Muscle layer of colon (tissue), 2 donors: ENCODE measurements around the gene ALX3.
"Not testable (repeated sequence)": the region's sequence is repeated elsewhere in the genome, so short reads cannot be mapped to it uniquely, and the experiment has no call there.

Experiments used
- H3K27ac ChIP-seq: one replicate; pipeline ENCODE4 v1.7.0; 2013; ENCODE audit warnings: low read depth, mild to moderate bottlenecking, low read length, moderate library complexity
- H3K27me3 ChIP-seq, 2 donors: one replicate each; pipeline ENCODE4 v1.7.0; 2013; ENCODE audit warnings: low read length in 2 of 2, mild to moderate bottlenecking in 2 of 2; ENCODE audit not compliant: insufficient read depth in 2 of 2, control insufficient read depth in 1 of 2
- H3K36me3 ChIP-seq: one replicate; pipeline ENCODE4 v1.7.0; 2013; ENCODE audit warnings: mild to moderate bottlenecking, low read length; ENCODE audit not compliant: insufficient read depth
- H3K4me1 ChIP-seq: one replicate; pipeline ENCODE4 v1.7.0; 2013; ENCODE audit warnings: mild to moderate bottlenecking, low read length; ENCODE audit not compliant: insufficient read depth
- H3K4me3 ChIP-seq, 2 donors: one replicate each; pipeline ENCODE4 v1.7.0; 2013; ENCODE audit warnings: low read length in 2 of 2, low read depth in 1 of 2, mild to moderate bottlenecking in 1 of 2, moderate library complexity in 1 of 2
- H3K9ac ChIP-seq: one replicate; pipeline ENCODE4 v1.7.0; 2013; ENCODE audit warnings: low read length
- H3K9me3 ChIP-seq: one replicate; pipeline ENCODE4 v1.7.0; 2013; ENCODE audit warnings: mild to moderate bottlenecking, low read length
- donor health status: abdominal sarcoma.
- donor health status: Adenocarcinoma of cecum.

Gene ALX3

GRCh38 chr1:110034451-110035235, 35.8 kb downstream of the ALX3 start, which contains the start of gene STRIP1:
Gene STRIP1 (plus strand): TSS chr1:110034624. CDS start chr1:110034638, 14 bp downstream.
- Histone ChIP-seq H3K27ac (peak within 1 kb of the TSS; percentile 95), H3K4me3 (peak within 1 kb of the TSS; percentile 68 to 98), H3K27me3 (no peaks in the 10 kb centered on the region), H3K4me1 (peaks cover 18% of the 10 kb centered on the region), H3K9ac (peak within 1 kb of the TSS; percentile 62), H3K9me3 (no peaks in the 10 kb centered on the region), H3K36me3 (peaks cover 16% of the 10 kb centered on the region)

DNA sequence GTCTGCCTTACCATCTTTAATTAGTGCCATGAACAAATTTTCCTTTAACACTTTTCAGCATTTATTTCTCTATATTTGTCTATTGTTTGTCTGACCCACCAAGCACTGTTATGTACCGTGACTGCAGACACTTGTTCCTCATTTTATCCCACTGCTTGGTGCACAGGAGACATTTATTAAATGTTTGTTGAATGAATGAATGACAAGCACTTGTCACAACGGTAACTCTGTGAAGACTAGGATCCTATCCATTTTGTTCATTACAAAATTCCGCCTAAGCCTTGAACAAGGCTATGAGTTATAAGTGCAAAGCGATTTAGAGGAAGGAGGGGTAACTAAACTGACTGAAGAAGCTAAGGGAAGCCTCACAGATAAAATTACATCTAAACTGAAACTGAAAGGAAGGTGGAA, 36.4 kb downstream of the ALX3 start:
- Histone ChIP-seq H3K27ac (peak overlapping the region; percentile 67), H3K9ac (peak overlapping the region; percentile 30), H3K9me3 (no peaks in the 10 kb centered on the region), H3K4me3 (peak overlapping the region; percentile 49 to 68), H3K27me3 (no peaks in the 10 kb centered on the region), H3K36me3 (peaks cover 10% of the 10 kb centered on the region), H3K4me1 (peaks cover 21% of the 10 kb centered on the region)

- peaks cover 21% of the 10 kb centered on the region for H3K4me1 ChIP-seq
- H3K9ac ChIP-seq = no peak overlapping the region
- no peak overlapping the region for H3K27ac ChIP-seq
- peak overlapping the region in 1 of 2 donors; percentile 68 for H3K4me3 ChIP-seq
- H3K36me3 ChIP-seq = peaks cover 4% of the 10 kb centered on the region
- no peaks in the 10 kb centered on the region for H3K9me3 ChIP-seq
- H3K27me3 ChIP-seq = no peaks in the 10 kb centered on the region
Measured at GRCh38 chr1:110033421-110033820, 37.1 kb downstream of the ALX3 start.

- no peaks in the 10 kb centered on the region for H3K27me3 ChIP-seq
- H3K9me3 ChIP-seq = no peaks in the 10 kb centered on the region
- H3K27ac ChIP-seq = no peak overlapping the region
- H3K9ac ChIP-seq = no peak overlapping the region
- no peaks in the 10 kb centered on the region for H3K36me3 ChIP-seq
- H3K4me3 ChIP-seq = no peak overlapping the region
- H3K4me1 ChIP-seq = peaks cover 21% of the 10 kb centered on the region
Measured at GRCh38 chr1:110032327-110032726, 38.1 kb downstream of the ALX3 start.

- not testable (repeated sequence) for H3K4me3 ChIP-seq, H3K27me3 ChIP-seq, H3K36me3 ChIP-seq, H3K9me3 ChIP-seq, H3K27ac ChIP-seq, H3K9ac ChIP-seq
- H3K4me1 ChIP-seq = peaks cover 19% of the 10 kb centered on the region
Measured at GRCh38 chr1:110030687-110031086, 39.8 kb downstream of the ALX3 start.

DNA sequence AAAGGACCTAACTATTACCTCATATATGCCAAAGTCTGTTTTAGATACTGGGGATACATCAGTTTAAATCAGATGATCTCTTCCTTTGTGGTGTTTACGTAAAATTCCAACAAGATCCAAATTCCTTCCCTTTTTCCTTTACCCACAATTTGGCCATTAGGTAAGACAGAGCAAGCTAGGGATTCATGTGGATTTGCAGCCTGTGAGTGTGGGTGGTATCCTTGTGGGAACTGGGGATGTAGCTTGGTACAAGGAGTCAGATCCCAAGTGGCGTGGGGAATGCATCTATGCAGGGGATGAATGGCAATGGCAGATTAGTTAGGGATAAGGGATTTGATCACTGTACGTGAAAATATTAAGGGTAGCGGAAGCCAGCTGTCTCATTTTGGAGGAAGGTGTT, 45.9 kb downstream of the ALX3 start:
- H3K27ac ChIP-seq = no peak overlapping the region
- peaks cover 3% of the 10 kb centered on the region for H3K4me1 ChIP-seq
- H3K4me3 ChIP-seq = no peak overlapping the region
- no peak overlapping the region for H3K9ac ChIP-seq
- no peaks in the 10 kb centered on the region for H3K27me3 ChIP-seq
- no peaks in the 10 kb centered on the region for H3K9me3 ChIP-seq
- peaks cover 46% of the 10 kb centered on the region for H3K36me3 ChIP-seq

DNA sequence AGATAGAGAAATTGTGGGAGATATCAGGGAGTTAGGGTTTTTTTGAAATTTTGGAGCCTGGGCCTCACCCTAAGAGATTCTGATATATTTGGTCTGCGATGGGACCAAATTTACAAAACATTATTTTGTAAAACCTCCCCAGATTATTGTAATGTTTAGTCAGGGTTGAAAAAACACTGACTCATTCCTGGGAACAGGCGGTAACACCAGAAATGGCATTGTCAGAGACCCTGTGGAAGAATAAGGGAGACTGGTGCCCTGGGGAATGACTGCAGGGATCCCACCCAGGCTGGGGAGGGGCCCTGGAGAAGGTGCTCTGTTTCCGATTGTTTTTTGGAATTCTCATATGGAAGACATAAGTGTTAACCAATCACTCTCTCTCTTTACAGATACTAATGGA, 49.2 kb downstream of the ALX3 start:
- no peak overlapping the region for H3K27ac ChIP-seq
- H3K9me3 ChIP-seq = no peaks in the 10 kb centered on the region
- H3K36me3 ChIP-seq = peaks cover 79% of the 10 kb centered on the region
- no peak overlapping the region for H3K4me3 ChIP-seq
- no peak overlapping the region for H3K9ac ChIP-seq
- H3K27me3 ChIP-seq = no peaks in the 10 kb centered on the region
- H3K4me1 ChIP-seq = no peaks in the 10 kb centered on the region

DNA sequence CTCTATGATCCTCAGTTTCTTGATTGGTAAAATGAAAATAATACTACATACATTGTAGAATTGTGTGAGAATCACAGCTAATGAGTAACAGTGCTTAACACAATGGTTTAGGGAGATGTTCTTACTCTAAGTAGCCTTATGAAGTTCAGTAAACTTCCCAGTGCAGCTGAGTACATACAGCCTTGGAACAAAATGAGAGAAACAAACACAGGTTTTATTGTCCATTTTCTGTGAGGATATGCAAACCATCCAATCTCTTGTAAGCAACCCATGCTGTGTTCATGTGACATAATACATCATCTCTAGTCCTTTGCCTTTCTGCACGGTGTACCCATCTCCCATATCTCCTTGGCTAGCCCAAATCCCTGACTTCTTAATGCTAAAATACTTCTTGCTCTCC, 50.7 kb downstream of the ALX3 start:
- Histone ChIP-seq H3K27me3 (no peaks in the 10 kb centered on the region), H3K27ac (no peak overlapping the region), H3K4me3 (no peak overlapping the region), H3K9me3 (no peaks in the 10 kb centered on the region), H3K36me3 (peaks cover 93% of the 10 kb centered on the region), H3K4me1 (no peaks in the 10 kb centered on the region), H3K9ac (no peak overlapping the region)

DNA sequence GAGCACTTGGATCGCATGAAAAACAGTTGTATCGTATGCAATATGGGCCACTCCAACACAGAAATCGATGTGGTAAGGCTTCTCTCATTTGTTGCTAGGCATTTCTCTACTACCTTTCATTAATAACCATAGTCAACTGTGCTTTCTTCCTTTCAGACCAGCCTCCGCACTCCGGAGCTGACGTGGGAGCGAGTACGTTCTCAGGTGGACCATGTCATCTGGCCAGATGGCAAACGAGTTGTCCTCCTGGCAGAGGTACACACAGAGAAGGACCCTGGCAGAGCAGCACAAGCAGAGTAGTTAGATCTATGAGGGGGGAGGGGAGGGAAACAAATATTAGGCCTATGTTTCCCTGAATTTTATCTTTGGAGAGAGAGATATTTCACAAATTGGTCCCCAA, 52.1 kb downstream of the ALX3 start:
- no peak overlapping the region for H3K4me3 ChIP-seq
- H3K27me3 ChIP-seq = no peaks in the 10 kb centered on the region
- H3K9ac ChIP-seq = no peak overlapping the region
- no peaks in the 10 kb centered on the region for H3K4me1 ChIP-seq
- no peaks in the 10 kb centered on the region for H3K9me3 ChIP-seq
- peaks cover 95% of the 10 kb centered on the region for H3K36me3 ChIP-seq
- H3K27ac ChIP-seq = no peak overlapping the region

GRCh38 chr1:110017792-110018191, 52.7 kb downstream of the ALX3 start:
- H3K36me3 ChIP-seq = peaks cover 93% of the 10 kb centered on the region
- no peak overlapping the region for H3K9ac ChIP-seq
- no peak overlapping the region for H3K27ac ChIP-seq
- H3K4me1 ChIP-seq = no peaks in the 10 kb centered on the region
- H3K9me3 ChIP-seq = no peaks in the 10 kb centered on the region
- no peak overlapping the region for H3K4me3 ChIP-seq
- H3K27me3 ChIP-seq = no peaks in the 10 kb centered on the region

DNA sequence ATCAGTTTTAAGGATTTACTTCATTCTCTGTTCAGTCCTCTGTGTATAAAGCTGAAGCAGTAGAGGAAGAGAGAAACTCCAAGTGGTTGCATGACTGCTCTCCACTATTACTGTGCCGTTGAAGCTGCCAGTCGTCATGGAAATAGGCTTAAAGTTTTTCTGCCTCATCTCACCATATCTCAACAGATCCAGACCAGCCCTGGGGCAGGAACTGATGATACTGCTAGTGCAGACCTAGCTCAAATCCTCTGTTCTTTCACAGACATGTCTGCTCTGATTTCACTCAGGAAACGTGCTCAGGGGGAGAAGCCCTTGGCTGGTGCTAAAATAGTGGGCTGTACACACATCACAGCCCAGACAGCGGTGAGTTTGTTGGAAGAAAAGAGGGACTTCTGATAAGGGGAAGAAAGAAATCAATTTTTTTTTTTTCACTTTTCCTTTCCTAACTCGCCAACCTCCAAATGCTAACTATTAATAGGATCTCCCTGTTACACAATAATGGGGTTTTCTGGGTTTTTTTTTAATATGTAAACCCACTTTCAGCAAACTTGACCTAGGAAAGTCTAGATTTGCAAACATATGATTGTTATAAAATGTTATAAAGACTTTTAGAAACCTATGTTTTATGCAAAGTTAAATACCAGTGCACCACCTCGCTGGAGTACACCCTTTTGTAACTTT, 58.2 kb downstream of the ALX3 start:
- H3K27me3 ChIP-seq = no peaks in the 10 kb centered on the region
- no peak overlapping the region for H3K9ac ChIP-seq
- peaks cover 18% of the 10 kb centered on the region for H3K4me1 ChIP-seq
- H3K4me3 ChIP-seq = no peak overlapping the region
- H3K9me3 ChIP-seq = no peaks in the 10 kb centered on the region
- H3K27ac ChIP-seq = no peak overlapping the region
- peaks cover 76% of the 10 kb centered on the region for H3K36me3 ChIP-seq
